Mucosa of rectum (tissue), 2 donors: ENCODE results near the gene SLC44A5.

Experiments used
- H3K27ac ChIP-seq, 2 donors: one replicate each; pipeline ENCODE4 v1.7.0; 2013; ENCODE audit warnings: inconsistent platforms in 2 of 2, low read depth in 2 of 2, low read length in 2 of 2
- H3K27me3 ChIP-seq, 2 donors: one replicate each; pipeline ENCODE4 v1.7.0; 2013; ENCODE audit warnings: low read length in 2 of 2; ENCODE audit not compliant: control insufficient read depth in 2 of 2, insufficient read depth in 2 of 2
- H3K36me3 ChIP-seq, 2 donors: one replicate each; pipeline ENCODE4 v1.7.0; 2013; ENCODE audit warnings: low read length in 2 of 2; ENCODE audit not compliant: control insufficient read depth in 2 of 2, insufficient read depth in 2 of 2
- H3K4me1 ChIP-seq, 2 donors: one replicate each; pipeline ENCODE4 v1.7.0; 2013; ENCODE audit warnings: low read length in 2 of 2, mild to moderate bottlenecking in 1 of 2; ENCODE audit not compliant: control insufficient read depth in 2 of 2, insufficient read depth in 2 of 2
- H3K4me3 ChIP-seq, 2 donors: one replicate each; pipeline ENCODE4 v1.7.0; 2013; ENCODE audit warnings: low read length in 2 of 2
- H3K9ac ChIP-seq, 2 donors: one replicate each; pipeline ENCODE4 v1.7.0; 2013; ENCODE audit warnings: low read length in 2 of 2, low read depth in 1 of 2, mild to moderate bottlenecking in 1 of 2
- H3K9me3 ChIP-seq, 2 donors: one replicate each; pipeline ENCODE4 v1.7.0; 2013; ENCODE audit warnings: low read length in 2 of 2; ENCODE audit not compliant: control insufficient read depth in 2 of 2
- donor health status: healthy.
- donor health status: Normal muscosa, but diverticular disease.

Gene SLC44A5

GRCh38 chr1:75342786-75343185, 268.1 kb downstream of the SLC44A5 start:
- Histone ChIP-seq H3K4me3 (no peak overlapping the region), H3K9me3 (no peaks in the 10 kb centered on the region), H3K9ac (no peak overlapping the region)

GRCh38 chr1:75341537-75341936, 269.4 kb downstream of the SLC44A5 start:
- Histone ChIP-seq H3K27ac (no peak overlapping the region), H3K36me3 (no peaks in the 10 kb centered on the region), H3K9me3 (no peaks in the 10 kb centered on the region), H3K4me3 (no peak overlapping the region), H3K27me3 (no peaks in the 10 kb centered on the region), H3K4me1 (no peaks in the 10 kb centered on the region), H3K9ac (no peak overlapping the region)

More at GRCh38 chr1:75342786-75343185, 268.1 kb downstream of the SLC44A5 start:
- no peaks in the 10 kb centered on the region for H3K36me3 ChIP-seq
- H3K27me3 ChIP-seq = no peaks in the 10 kb centered on the region
- no peak overlapping the region for H3K27ac ChIP-seq
- H3K4me1 ChIP-seq = no peaks in the 10 kb centered on the region

GRCh38 chr1:75338616-75339483, 272.1 kb downstream of the SLC44A5 start:
- H3K4me1 ChIP-seq = no peaks in the 10 kb centered on the region
- H3K27me3 ChIP-seq = no peaks in the 10 kb centered on the region
- no peaks in the 10 kb centered on the region for H3K9me3 ChIP-seq
- H3K9ac ChIP-seq = no peak overlapping the region
- no peak overlapping the region for H3K4me3 ChIP-seq
- no peak overlapping the region for H3K27ac ChIP-seq
- no peaks in the 10 kb centered on the region for H3K36me3 ChIP-seq

GRCh38 chr1:75334876-75335389, 276.0 kb downstream of the SLC44A5 start:
- no peaks in the 10 kb centered on the region for H3K4me1 ChIP-seq
- no peaks in the 10 kb centered on the region for H3K27me3 ChIP-seq
- no peaks in the 10 kb centered on the region for H3K36me3 ChIP-seq
- no peak overlapping the region for H3K4me3 ChIP-seq
- H3K27ac ChIP-seq = no peak overlapping the region
- no peak overlapping the region for H3K9ac ChIP-seq
- no peaks in the 10 kb centered on the region for H3K9me3 ChIP-seq

- Histone ChIP-seq H3K4me3 (no peak overlapping the region), H3K27ac (no peak overlapping the region), H3K36me3 (no peaks in the 10 kb centered on the region), H3K9me3 (no peaks in the 10 kb centered on the region), H3K9ac (no peak overlapping the region), H3K27me3 (no peaks in the 10 kb centered on the region), H3K4me1 (no peaks in the 10 kb centered on the region)
These were observed 280.3 kb downstream of the SLC44A5 start for GRCh38 chr1:75330624-75331023.

- Histone ChIP-seq H3K9me3 (no peaks in the 10 kb centered on the region), H3K4me3 (no peak overlapping the region), H3K9ac (no peak overlapping the region), H3K36me3 (no peaks in the 10 kb centered on the region), H3K4me1 (no peaks in the 10 kb centered on the region), H3K27ac (no peak overlapping the region), H3K27me3 (no peaks in the 10 kb centered on the region)
These were observed 282.2 kb downstream of the SLC44A5 start for GRCh38 chr1:75328691-75329090.

- no peaks in the 10 kb centered on the region for H3K36me3 ChIP-seq
- H3K4me1 ChIP-seq = no peaks in the 10 kb centered on the region
- H3K27me3 ChIP-seq = no peaks in the 10 kb centered on the region
- no peak overlapping the region for H3K9ac ChIP-seq
- H3K9me3 ChIP-seq = no peaks in the 10 kb centered on the region
- no peak overlapping the region for H3K4me3 ChIP-seq
- no peak overlapping the region for H3K27ac ChIP-seq
These were observed 283.5 kb downstream of the SLC44A5 start for GRCh38 chr1:75327395-75327794.

- H3K9me3 ChIP-seq = no peaks in the 10 kb centered on the region
- no peaks in the 10 kb centered on the region for H3K4me1 ChIP-seq
- H3K27ac ChIP-seq = no peak overlapping the region
- H3K36me3 ChIP-seq = no peaks in the 10 kb centered on the region
- no peaks in the 10 kb centered on the region for H3K27me3 ChIP-seq
- H3K9ac ChIP-seq = no peak overlapping the region
- no peak overlapping the region for H3K4me3 ChIP-seq
These were observed 292.9 kb downstream of the SLC44A5 start for GRCh38 chr1:75317976-75318375.

- Histone ChIP-seq H3K27ac (no peak overlapping the region), H3K9me3 (no peaks in the 10 kb centered on the region), H3K4me1 (no peaks in the 10 kb centered on the region), H3K9ac (no peak overlapping the region), H3K27me3 (no peaks in the 10 kb centered on the region), H3K36me3 (no peaks in the 10 kb centered on the region), H3K4me3 (no peak overlapping the region)
These were observed 294.7 kb downstream of the SLC44A5 start for GRCh38 chr1:75316230-75316629.

- Histone ChIP-seq H3K9me3 (no peaks in the 10 kb centered on the region), H3K4me3 (no peak overlapping the region), H3K27ac (no peak overlapping the region), H3K27me3 (no peaks in the 10 kb centered on the region), H3K4me1 (no peaks in the 10 kb centered on the region), H3K9ac (no peak overlapping the region), H3K36me3 (no peaks in the 10 kb centered on the region)
These were observed 298.3 kb downstream of the SLC44A5 start for GRCh38 chr1:75312620-75313019.
